ENCODE data around the gene NELFCD.

- TF ChIP-seq CUX1 (IDR thresholded peaks at IDR 0.05; ENCODE audit: insufficient replicate concordance, low read depth, low read length) = no peak
- TF ChIP-seq POU2F2 (IDR thresholded peaks at IDR 0.05; ENCODE audit: borderline replicate concordance, low read depth, low read length) = no peak
Observed at GRCh38 chr20:58981628-58982364, 740 bp downstream of the NELFCD start.
